A549 (cell line): Measurements from ENCODE around the gene PTPRF. TPM values are rescaled to one million over a fixed set of nuclear protein-coding genes. Genes with fewer than 3 reads are reported as not detected.

Experiments
- ATAC-seq, 2 experiments: fragments of 200-7000 bp in 1 of 2; fragments of >200 bp in 1 of 2; cut with Nextera tagmentation in 1 of 2; cut with Tn5 transposase in 1 of 2; 3 replicates each; pipeline versions ENCODE4 v1.8.0 to v1.9.1; 2018 to 2020; ENCODE audit warnings: mild to moderate bottlenecking in 1 of 2, moderate library complexity in 1 of 2
- CTCF ChIA-PET: fragments of 300-600 bp; sonication (Branson Sonifier 250); formaldehyde crosslinking; extraction: SDS; loops from one replicate; lab custom pipeline; 2021; ENCODE audit warnings: antibody characterized with exemption, inconsistent platforms; lab: Yijun Ruan, JAX
- POLR2A ChIA-PET: fragments of 350-600 bp; formaldehyde crosslinking; extraction: SDS; loops from one replicate; lab custom pipeline; 2021; ENCODE audit warnings: antibody characterized with exemption, inconsistent platforms; lab: Yijun Ruan, JAX
- DNase-seq, 2 experiments: peaks; one replicate each; pipeline versions ENCODE4 v3.0.0 to v3.0.0-alpha.2; 2011 to 2016; ENCODE audit warnings: low read depth in 1 of 2, low spot score in 1 of 2
- FAIRE-seq: peaks from 2 replicates; lab custom pipeline; 2011; peaks lifted over from hg19 to GRCh38; lab: Jason Lieb, UNC
- H3K27ac ChIP-seq, 2 experiments: fragments of >200 bp; sonication (Bioruptor Twin); formaldehyde crosslinking; 3 replicates each; pipeline ENCODE4 v1.5.1; 2016 to 2017
- H3K4me1 ChIP-seq: fragments of >200 bp; sonication (Bioruptor Twin); formaldehyde crosslinking; 3 replicates; pipeline ENCODE4 v1.6.1; 2016
- H3K4me2 ChIP-seq: fragments of >200 bp; sonication (Bioruptor Twin); formaldehyde crosslinking; 3 replicates; pipeline ENCODE4 v1.6.1; 2016
- H3K4me3 ChIP-seq: fragments of >200 bp; sonication (Bioruptor Twin); formaldehyde crosslinking; 3 replicates; pipeline ENCODE4 v1.5.1; 2016
- H3K9me3 ChIP-seq: fragments of >200 bp; sonication (Bioruptor Twin); formaldehyde crosslinking; 3 replicates; pipeline ENCODE4 v1.6.1; 2016
- BHLHE40 ChIP-seq: IDR thresholded peaks from 2 replicates; pipeline ENCODE4 v1.6.1; 2012; ENCODE audit warnings: low read depth, low read length, inconsistent platforms
- FOSL2 ChIP-seq, 2 experiments: fragments of 450-650 bp in 1 of 2; fragments of >200 bp in 1 of 2; sonication (Bioruptor Twin) in 1 of 2; formaldehyde crosslinking; IDR thresholded peaks; 2 replicates each; pipeline versions ENCODE4 v1.5.0 to v1.6.1; 2016 to 2020; ENCODE audit warnings: mild to moderate bottlenecking in 1 of 2, moderate library complexity in 1 of 2
- FOXS1 ChIP-seq: fragments of 250-450 bp; sonication (Bioruptor Pico); IDR thresholded peaks from 2 replicates; pipeline ENCODE4 v1.5.0; 2020; ENCODE audit warnings: mild to moderate bottlenecking, moderate library complexity
- HEYL ChIP-seq: fragments of 250-450 bp; sonication (Bioruptor Pico); IDR thresholded peaks from 2 replicates; pipeline ENCODE4 v1.8.0; 2021; ENCODE audit warnings: mild to moderate bottlenecking, moderate library complexity
- HOXA7 ChIP-seq: fragments of 250-450 bp; sonication (Bioruptor Pico); IDR thresholded peaks from 2 replicates; pipeline ENCODE4 v1.5.0; 2020; ENCODE audit warnings: mild to moderate bottlenecking, moderate library complexity
- HOXB13 ChIP-seq: fragments of 250-450 bp; sonication (Bioruptor Pico); IDR thresholded peaks from 2 replicates; pipeline ENCODE4 v1.5.0; 2020; ENCODE audit warnings: low read depth, mild to moderate bottlenecking, moderate library complexity
- HOXB5 ChIP-seq: fragments of 250-450 bp; sonication (Bioruptor Pico); IDR thresholded peaks from 2 replicates; pipeline ENCODE4 v1.5.0; 2020; ENCODE audit warnings: mild to moderate bottlenecking, moderate library complexity
- JUN ChIP-seq, 2 experiments: fragments of >200 bp; sonication (Bioruptor Twin); formaldehyde crosslinking; IDR thresholded peaks; 2 replicates in 1 of 2; 3 replicates in 1 of 2; pipeline ENCODE4 v1.6.1; 2016 to 2017
- JUNB ChIP-seq: fragments of >200 bp; sonication (Bioruptor Twin); formaldehyde crosslinking; IDR thresholded peaks from 2 replicates; pipeline ENCODE4 v1.6.1; 2016
- RARB ChIP-seq: fragments of 250-450 bp; sonication (Bioruptor Pico); IDR thresholded peaks from 2 replicates; pipeline ENCODE4 v1.8.0; 2021; ENCODE audit warnings: mild to moderate bottlenecking, moderate library complexity
- RCOR1 ChIP-seq: fragments of 150-350 bp; IDR thresholded peaks from 2 replicates; pipeline ENCODE4 v1.6.1; 2014; ENCODE audit warnings: antibody characterized with exemption, low read length, low read depth
- RFX5 ChIP-seq: fragments of 450-650 bp; IDR thresholded peaks from 2 replicates; pipeline ENCODE4 v1.7.1; 2014; ENCODE audit warnings: antibody characterized with exemption, mild to moderate bottlenecking, moderate library complexity
- TFCP2L1 ChIP-seq: fragments of 250-450 bp; sonication (Bioruptor Pico); IDR thresholded peaks from 2 replicates; pipeline ENCODE4 v1.5.0; 2021; ENCODE audit warnings: mild to moderate bottlenecking
- ZC3H11A ChIP-seq: fragments of 450-650 bp; IDR thresholded peaks from 2 replicates; pipeline ENCODE4 v1.6.1; 2014; ENCODE audit warnings: antibody characterized with exemption, mild to moderate bottlenecking
- ZSCAN20 ChIP-seq: fragments of 250-450 bp; sonication (Bioruptor Pico); IDR thresholded peaks from 2 replicates; pipeline ENCODE4 v1.8.0; 2022; ENCODE audit warnings: mild to moderate bottlenecking, moderate library complexity
- WGBS: methylation state at CpG from one replicate; pipeline ENCODE4 v1.1.6; 2017; ENCODE audit errors: missing lambda C conversion rate; 5-methylcytosine and 5-hydroxymethylcytosine counted together
- polyA plus RNA-seq, 4 experiments: library from polyadenylated mRNA; depleted of rRNA in 3 of 4; stranded (reverse); fragments of >200 nt; fragmentation: RNase III in 1 of 4; extraction: RNeasy Plus Mini Kit Qiagen cat#74134 plus additional on column Dnase treatment in 1 of 4; gene quantifications; 2 replicates in 3 of 4; 3 replicates in 1 of 4; pipeline ENCODE4 v1.2.3, GENCODE V29; 2011 to 2017
- TF ChIP-seq, protein P1 (sequence below): fragments of >200 bp; sonication (Bioruptor Twin); formaldehyde crosslinking; IDR thresholded peaks from 3 replicates; pipeline ENCODE4 v1.6.1; 2016
- TF ChIP-seq, protein P2 (sequence below): fragments of 150-350 bp; IDR thresholded peaks from 2 replicates; pipeline ENCODE4 v1.6.1; 2014; ENCODE audit warnings: low read depth, mild to moderate bottlenecking, low read length
- TF ChIP-seq, protein P3 (sequence below): fragments of >200 bp; sonication (Bioruptor Twin); formaldehyde crosslinking; IDR thresholded peaks from 3 replicates; pipeline ENCODE4 v1.5.1; 2016
- TF ChIP-seq, protein P4 (sequence below): fragments of 250-450 bp; sonication (Bioruptor Pico); IDR thresholded peaks from 2 replicates; pipeline ENCODE4 v1.5.0; 2021; ENCODE audit warnings: mild to moderate bottlenecking, moderate library complexity, borderline replicate concordance
- TF ChIP-seq, protein P5 (sequence below): fragments of 250-450 bp; sonication (Bioruptor Pico); IDR thresholded peaks from 2 replicates; pipeline ENCODE4 v1.5.0; 2020; ENCODE audit warnings: low read depth, mild to moderate bottlenecking, moderate library complexity
- TF ChIP-seq, protein P6 (sequence below): fragments of >200 bp; sonication (Bioruptor Twin); formaldehyde crosslinking; IDR thresholded peaks from 2 replicates; pipeline ENCODE4 v1.6.1; 2016
- TF ChIP-seq, protein P7 (sequence below): IDR thresholded peaks from 2 replicates; pipeline ENCODE4 v1.6.1; 2012

The PTPRF gene
- polyA plus RNA-seq, 2 of the 4 experiments (the other 2 are of a cell fraction): 68.5 to 96.5 TPM

DNA sequence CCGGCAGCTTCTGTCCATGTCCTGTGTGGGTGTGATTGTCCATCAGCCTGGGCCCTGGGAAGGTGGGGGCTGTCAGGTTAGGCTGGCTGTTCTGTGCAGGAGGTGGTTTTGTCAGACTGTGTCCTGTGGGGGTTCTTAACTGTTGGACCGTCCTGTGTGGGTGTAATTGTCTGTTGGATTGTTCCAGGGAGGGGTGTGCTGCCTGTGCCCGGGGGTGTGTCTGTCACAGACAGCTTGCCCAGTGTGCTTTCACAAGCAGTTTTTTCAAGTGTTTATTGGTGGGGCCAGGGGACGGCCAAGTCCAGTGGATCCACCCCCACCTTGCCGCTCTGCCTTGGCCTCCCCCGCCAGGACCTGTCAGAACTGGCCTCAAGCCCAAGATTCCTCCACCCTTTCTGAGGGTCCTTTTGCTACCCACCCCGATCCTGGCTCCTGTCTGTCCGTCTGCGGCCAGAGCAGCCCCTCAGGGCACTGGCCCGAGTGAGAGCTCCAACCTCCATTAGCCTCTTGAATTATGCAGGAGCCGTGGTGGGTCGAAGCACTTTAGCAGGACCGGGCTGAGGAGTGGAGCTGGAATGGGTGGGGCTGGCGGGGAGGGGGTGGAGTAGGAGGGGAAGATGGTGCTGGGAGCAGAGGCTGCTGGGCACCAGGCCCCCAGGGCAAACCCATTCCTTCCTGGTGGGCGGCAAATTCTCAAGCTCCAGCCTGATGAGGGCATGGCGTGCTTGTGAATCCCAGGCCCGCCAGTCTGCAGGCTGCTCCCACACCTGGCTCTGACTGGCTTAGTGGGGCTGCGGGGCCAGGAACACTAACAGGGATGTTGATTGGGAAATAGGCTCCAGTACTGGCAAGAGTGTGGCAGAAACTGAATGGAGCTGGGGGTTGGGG lies 47.2 kb downstream of the PTPRF start:
- no peak for DNase-seq
- Histone ChIP-seq H3K4me3 (no peak overlapping the region), H3K4me1 (peaks cover 21% of the 10 kb centered on the region), H3K9me3 (no peaks in the 10 kb centered on the region), H3K27ac (no peak overlapping the region), H3K4me2 (no peak overlapping the region)
- TF ChIP-seq BHLHE40: no peak
- no peak for TF ChIP-seq TFCP2L1 (CRISPR knock-in tag)
- TF ChIP-seq, protein P1, sequence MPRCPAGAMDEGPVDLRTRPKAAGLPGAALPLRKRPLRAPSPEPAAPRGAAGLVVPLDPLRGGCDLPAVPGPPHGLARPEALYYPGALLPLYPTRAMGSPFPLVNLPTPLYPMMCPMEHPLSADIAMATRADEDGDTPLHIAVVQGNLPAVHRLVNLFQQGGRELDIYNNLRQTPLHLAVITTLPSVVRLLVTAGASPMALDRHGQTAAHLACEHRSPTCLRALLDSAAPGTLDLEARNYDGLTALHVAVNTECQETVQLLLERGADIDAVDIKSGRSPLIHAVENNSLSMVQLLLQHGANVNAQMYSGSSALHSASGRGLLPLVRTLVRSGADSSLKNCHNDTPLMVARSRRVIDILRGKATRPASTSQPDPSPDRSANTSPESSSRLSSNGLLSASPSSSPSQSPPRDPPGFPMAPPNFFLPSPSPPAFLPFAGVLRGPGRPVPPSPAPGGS: no peak
- TF ChIP-seq, protein P2, sequence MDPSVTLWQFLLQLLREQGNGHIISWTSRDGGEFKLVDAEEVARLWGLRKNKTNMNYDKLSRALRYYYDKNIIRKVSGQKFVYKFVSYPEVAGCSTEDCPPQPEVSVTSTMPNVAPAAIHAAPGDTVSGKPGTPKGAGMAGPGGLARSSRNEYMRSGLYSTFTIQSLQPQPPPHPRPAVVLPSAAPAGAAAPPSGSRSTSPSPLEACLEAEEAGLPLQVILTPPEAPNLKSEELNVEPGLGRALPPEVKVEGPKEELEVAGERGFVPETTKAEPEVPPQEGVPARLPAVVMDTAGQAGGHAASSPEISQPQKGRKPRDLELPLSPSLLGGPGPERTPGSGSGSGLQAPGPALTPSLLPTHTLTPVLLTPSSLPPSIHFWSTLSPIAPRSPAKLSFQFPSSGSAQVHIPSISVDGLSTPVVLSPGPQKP: no peak
- TF ChIP-seq JUNB: no peak
- TF ChIP-seq, protein P3, sequence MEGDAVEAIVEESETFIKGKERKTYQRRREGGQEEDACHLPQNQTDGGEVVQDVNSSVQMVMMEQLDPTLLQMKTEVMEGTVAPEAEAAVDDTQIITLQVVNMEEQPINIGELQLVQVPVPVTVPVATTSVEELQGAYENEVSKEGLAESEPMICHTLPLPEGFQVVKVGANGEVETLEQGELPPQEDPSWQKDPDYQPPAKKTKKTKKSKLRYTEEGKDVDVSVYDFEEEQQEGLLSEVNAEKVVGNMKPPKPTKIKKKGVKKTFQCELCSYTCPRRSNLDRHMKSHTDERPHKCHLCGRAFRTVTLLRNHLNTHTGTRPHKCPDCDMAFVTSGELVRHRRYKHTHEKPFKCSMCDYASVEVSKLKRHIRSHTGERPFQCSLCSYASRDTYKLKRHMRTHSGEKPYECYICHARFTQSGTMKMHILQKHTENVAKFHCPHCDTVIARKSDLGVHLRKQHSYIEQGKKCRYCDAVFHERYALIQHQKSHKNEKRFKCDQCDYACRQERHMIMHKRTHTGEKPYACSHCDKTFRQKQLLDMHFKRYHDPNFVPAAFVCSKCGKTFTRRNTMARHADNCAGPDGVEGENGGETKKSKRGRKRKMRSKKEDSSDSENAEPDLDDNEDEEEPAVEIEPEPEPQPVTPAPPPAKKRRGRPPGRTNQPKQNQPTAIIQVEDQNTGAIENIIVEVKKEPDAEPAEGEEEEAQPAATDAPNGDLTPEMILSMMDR: no peak
- TF ChIP-seq FOXS1 (CRISPR knock-in tag): no peak
- no peak for TF ChIP-seq HOXB5 (CRISPR knock-in tag)
- no peak for TF ChIP-seq HOXB13 (CRISPR knock-in tag)
- TF ChIP-seq, protein P4, sequence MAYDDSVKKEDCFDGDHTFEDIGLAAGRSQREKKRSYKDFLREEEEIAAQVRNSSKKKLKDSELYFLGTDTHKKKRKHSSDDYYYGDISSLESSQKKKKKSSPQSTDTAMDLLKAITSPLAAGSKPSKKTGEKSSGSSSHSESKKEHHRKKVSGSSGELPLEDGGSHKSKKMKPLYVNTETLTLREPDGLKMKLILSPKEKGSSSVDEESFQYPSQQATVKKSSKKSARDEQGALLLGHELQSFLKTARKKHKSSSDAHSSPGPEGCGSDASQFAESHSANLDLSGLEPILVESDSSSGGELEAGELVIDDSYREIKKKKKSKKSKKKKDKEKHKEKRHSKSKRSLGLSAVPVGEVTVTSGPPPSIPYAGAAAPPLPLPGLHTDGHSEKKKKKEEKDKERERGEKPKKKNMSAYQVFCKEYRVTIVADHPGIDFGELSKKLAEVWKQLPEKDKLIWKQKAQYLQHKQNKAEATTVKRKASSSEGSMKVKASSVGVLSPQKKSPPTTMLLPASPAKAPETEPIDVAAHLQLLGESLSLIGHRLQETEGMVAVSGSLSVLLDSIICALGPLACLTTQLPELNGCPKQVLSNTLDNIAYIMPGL (CRISPR knock-in tag): no peak
- TF ChIP-seq FOSL2 (IDR thresholded peaks at IDR 0.05): no peak
- no peak for TF ChIP-seq FOSL2 (CRISPR knock-in tag; IDR thresholded peaks at IDR 0.05)
- no peak for TF ChIP-seq ZSCAN20 (CRISPR knock-in tag)
- TF ChIP-seq ZC3H11A: no peak
- no peak for TF ChIP-seq RCOR1
- no peak for TF ChIP-seq HEYL
- TF ChIP-seq RFX5: no peak
- POLR2A ChIA-PET: no interaction called here
- CTCF ChIA-PET: interaction anchor here (0.6 kb wide), 1 partner anchor 24 kb away, joined by 3 read pairs; no protein-coding TSS in a partner anchor
- WGBS: 95% methylated on average over 15 of the region's 18 CpGs
- no peak for ATAC-seq
- FAIRE-seq: no peak

DNA sequence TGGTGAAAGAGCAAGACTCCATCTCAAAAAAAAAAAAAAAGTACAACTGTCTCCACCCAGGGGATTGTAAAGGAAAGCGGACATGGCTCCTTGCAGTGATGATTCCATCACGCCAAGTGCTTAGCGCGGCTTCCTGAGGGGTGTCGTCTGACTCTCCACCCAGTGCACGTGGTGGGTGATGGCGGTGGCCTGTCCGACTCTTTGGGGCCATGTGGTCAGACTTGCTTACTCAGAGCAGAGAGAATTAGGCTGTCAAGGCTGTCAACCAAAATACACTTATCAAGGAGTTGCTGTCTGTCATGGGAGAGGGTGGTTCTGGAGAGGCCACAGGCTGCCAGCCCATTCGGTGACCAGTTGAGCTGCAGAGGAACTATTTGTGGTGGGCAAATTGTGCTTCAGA lies 49.4 kb downstream of the PTPRF start:
- H3K4me1 ChIP-seq: peaks cover 21% of the 10 kb centered on the region
- POLR2A ChIA-PET: no interaction called here
- no peak overlapping the region for H3K4me2 ChIP-seq
- CTCF ChIA-PET: interaction anchor here (0.8 to 1.4 kb wide), 3 partner anchors 11 to 341 kb away, joined by 3 read pairs; no protein-coding TSS in a partner anchor
- WGBS: 93% methylated on average over 9 of the region's 9 CpGs
- ATAC-seq (no peak), DNase-seq (no peak), FAIRE-seq (no peak)
- H3K9me3 ChIP-seq: no peaks in the 10 kb centered on the region
- H3K4me3 ChIP-seq: no peak overlapping the region
- no peak overlapping the region for H3K27ac ChIP-seq
- TF ChIP-seq FOXS1 (CRISPR knock-in tag): no peak
- no peak for TF ChIP-seq HOXA7 (CRISPR knock-in tag)
- no peak for TF ChIP-seq RARB (CRISPR knock-in tag)
- TF ChIP-seq HOXB5 (CRISPR knock-in tag): no peak
- TF ChIP-seq, protein P5, sequence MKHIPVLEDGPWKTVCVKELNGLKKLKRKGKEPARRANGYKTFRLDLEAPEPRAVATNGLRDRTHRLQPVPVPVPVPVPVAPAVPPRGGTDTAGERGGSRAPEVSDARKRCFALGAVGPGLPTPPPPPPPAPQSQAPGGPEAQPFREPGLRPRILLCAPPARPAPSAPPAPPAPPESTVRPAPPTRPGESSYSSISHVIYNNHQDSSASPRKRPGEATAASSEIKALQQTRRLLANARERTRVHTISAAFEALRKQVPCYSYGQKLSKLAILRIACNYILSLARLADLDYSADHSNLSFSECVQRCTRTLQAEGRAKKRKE (CRISPR knock-in tag): no peak
- TF ChIP-seq, protein P6, sequence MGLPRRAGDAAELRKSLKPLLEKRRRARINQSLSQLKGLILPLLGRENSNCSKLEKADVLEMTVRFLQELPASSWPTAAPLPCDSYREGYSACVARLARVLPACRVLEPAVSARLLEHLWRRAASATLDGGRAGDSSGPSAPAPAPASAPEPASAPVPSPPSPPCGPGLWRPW: no peak
- no peak for TF ChIP-seq TFCP2L1 (CRISPR knock-in tag)
- TF ChIP-seq, protein P7, sequence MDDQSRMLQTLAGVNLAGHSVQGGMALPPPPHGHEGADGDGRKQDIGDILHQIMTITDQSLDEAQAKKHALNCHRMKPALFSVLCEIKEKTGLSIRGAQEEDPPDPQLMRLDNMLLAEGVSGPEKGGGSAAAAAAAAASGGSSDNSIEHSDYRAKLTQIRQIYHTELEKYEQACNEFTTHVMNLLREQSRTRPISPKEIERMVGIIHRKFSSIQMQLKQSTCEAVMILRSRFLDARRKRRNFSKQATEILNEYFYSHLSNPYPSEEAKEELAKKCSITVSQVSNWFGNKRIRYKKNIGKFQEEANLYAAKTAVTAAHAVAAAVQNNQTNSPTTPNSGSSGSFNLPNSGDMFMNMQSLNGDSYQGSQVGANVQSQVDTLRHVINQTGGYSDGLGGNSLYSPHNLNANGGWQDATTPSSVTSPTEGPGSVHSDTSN: no peak
- TF ChIP-seq JUN (IDR thresholded peaks at IDR 0.05): no peak
